GF-D8 (cell line): ENCODE data around the gene ATF6B.
"Not testable (repeated sequence)": the region's sequence is repeated elsewhere in the genome, so short reads cannot be mapped to it uniquely, and the experiment has no call there.

Experiments
- DNase-seq: peaks from one replicate; lab custom pipeline; 2025; lab: John Stamatoyannopoulos, UW

The ATF6B gene

GRCh38 chr6:32081168-32081990 is 46.7 kb downstream of the ATF6B start:
- no peak for DNase-seq

GRCh38 chr6:32079566-32080290 is 48.3 kb downstream of the ATF6B start:
- no peak for DNase-seq

GRCh38 chr6:32076321-32076809 is 51.7 kb downstream of the ATF6B start:
- no peak for DNase-seq

GRCh38 chr6:32075781-32076180 is 52.3 kb downstream of the ATF6B start:
- no peak for DNase-seq

GRCh38 chr6:32074996-32075532 is 53.0 kb downstream of the ATF6B start:
- no peak for DNase-seq

- DNase-seq = no peak
These were observed 54.4 kb downstream of the ATF6B start for GRCh38 chr6:32073613-32074012.

- DNase-seq = no peak
These were observed 54.9 kb downstream of the ATF6B start for GRCh38 chr6:32073101-32073500.

GRCh38 chr6:32070814-32071543 is 57.1 kb downstream of the ATF6B start:
- DNase-seq = no peak

GRCh38 chr6:32069878-32070515 is 58.0 kb downstream of the ATF6B start:
- no peak for DNase-seq

- DNase-seq = no peak
These were observed 58.6 kb downstream of the ATF6B start for GRCh38 chr6:32069460-32069859.

- no peak for DNase-seq
These were observed 59.2 kb downstream of the ATF6B start for GRCh38 chr6:32068867-32069266.

- not testable (repeated sequence) for DNase-seq
These were observed 59.7 kb downstream of the ATF6B start for GRCh38 chr6:32068315-32068714.

GRCh38 chr6:32067521-32067920 is 60.5 kb downstream of the ATF6B start:
- DNase-seq = not testable (repeated sequence)
